Upper lobe of left lung (tissue), 6 donors: ENCODE measurements around the gene PPP1R3C. TPM values are rescaled to one million over a fixed set of nuclear protein-coding genes. Genes with fewer than 3 reads are reported as not detected.

Experiments
- ATAC-seq, 2 donors: fragments of 200-7000 bp; cut with Tn5 transposase; one replicate each; pipeline ENCODE4 v1.9.1; 2022; ENCODE audit warnings: mild to moderate bottlenecking in 2 of 2, moderate library complexity in 2 of 2; ENCODE audit not compliant: low FRiP score in 2 of 2
- DNase-seq, 2 donors: peaks; one replicate each; pipeline ENCODE4 v3.0.0-alpha.2; 2019 to 2020
- H3K27ac ChIP-seq, 4 donors: fragments of 200-600 bp; sonication (generic); one replicate each; pipeline ENCODE4 v1.5.1; 2016 to 2019
- H3K27me3 ChIP-seq, 4 donors: fragments of 200-600 bp; sonication (generic); one replicate each; pipeline ENCODE4 v1.5.1; 2017 to 2019
- H3K36me3 ChIP-seq, 4 donors: fragments of 200-600 bp; sonication (generic); one replicate each; pipeline ENCODE4 v1.5.1; 2016 to 2019
- H3K4me1 ChIP-seq, 4 donors: fragments of 200-600 bp; sonication (generic); one replicate each; pipeline ENCODE4 v1.5.1; 2018 to 2019
- H3K4me3 ChIP-seq, 4 donors: fragments of 200-600 bp; sonication (generic); one replicate each; pipeline ENCODE4 v1.5.1; 2017 to 2019; ENCODE audit warnings: mild to moderate bottlenecking in 2 of 4, moderate library complexity in 1 of 4
- H3K9me3 ChIP-seq, 4 donors: fragments of 200-600 bp; sonication (generic); one replicate each; pipeline ENCODE4 v1.5.1; 2018 to 2019
- EP300 ChIP-seq, 4 donors: sonication (generic); formaldehyde crosslinking; IDR thresholded peaks; one replicate each; pipeline ENCODE4 v1.5.1; 2017; ENCODE audit warnings: antibody characterized with exemption in 4 of 4, control low read depth in 2 of 4
- POLR2A ChIP-seq, 4 donors: fragments of 450-650 bp; IDR thresholded peaks; one replicate each; pipeline ENCODE4 v1.5.1; 2016 to 2017; ENCODE audit warnings: antibody characterized with exemption in 4 of 4, mild to moderate bottlenecking in 2 of 4
- POLR2AphosphoS5 ChIP-seq, 2 donors: sonication (generic); formaldehyde crosslinking; IDR thresholded peaks; one replicate each; pipeline ENCODE4 v1.5.1; 2017; ENCODE audit warnings: antibody characterized with exemption in 2 of 2
- WGBS, 2 donors: methylation state at CpG; one replicate each; pipeline ENCODE4 v1.1.5; 2017 to 2018; 5-methylcytosine and 5-hydroxymethylcytosine counted together
- total RNA-seq, 6 donors: library from RNA; depleted of rRNA in 4 of 6; stranded (reverse); fragments of >200 nt in 4 of 6; gene quantifications; one replicate each; pipeline versions ENCODE4 v1.1.0 to v1.2.1, GENCODE V29; 2016 to 2021
- TF ChIP-seq, protein P1 (sequence below), 6 experiments: fragments of 450-650 bp in 4 of 6; fragments of 200-600 bp in 2 of 6; sonication (generic) in 2 of 6; IDR thresholded peaks; one replicate each; pipeline ENCODE4 v1.5.1; 2016 to 2019; ENCODE audit warnings: antibody characterized with exemption in 6 of 6
- donor health status: DM: no; HTN: no; CAD: no; lungs with moderate emphysema.
- donor health status: DM: no; HTN: yes; CAD: no; lungs with severe emphysema.

PPP1R3C gene
- total RNA-seq, 6 donors from 2014 or later: 1.8 to 13.3 (median 10.2) TPM

- no peak for TF ChIP-seq POLR2A (IDR thresholded peaks at IDR 0.05)
- TF ChIP-seq EP300 (IDR thresholded peaks at IDR 0.05): no peak
- TF ChIP-seq, protein P1, sequence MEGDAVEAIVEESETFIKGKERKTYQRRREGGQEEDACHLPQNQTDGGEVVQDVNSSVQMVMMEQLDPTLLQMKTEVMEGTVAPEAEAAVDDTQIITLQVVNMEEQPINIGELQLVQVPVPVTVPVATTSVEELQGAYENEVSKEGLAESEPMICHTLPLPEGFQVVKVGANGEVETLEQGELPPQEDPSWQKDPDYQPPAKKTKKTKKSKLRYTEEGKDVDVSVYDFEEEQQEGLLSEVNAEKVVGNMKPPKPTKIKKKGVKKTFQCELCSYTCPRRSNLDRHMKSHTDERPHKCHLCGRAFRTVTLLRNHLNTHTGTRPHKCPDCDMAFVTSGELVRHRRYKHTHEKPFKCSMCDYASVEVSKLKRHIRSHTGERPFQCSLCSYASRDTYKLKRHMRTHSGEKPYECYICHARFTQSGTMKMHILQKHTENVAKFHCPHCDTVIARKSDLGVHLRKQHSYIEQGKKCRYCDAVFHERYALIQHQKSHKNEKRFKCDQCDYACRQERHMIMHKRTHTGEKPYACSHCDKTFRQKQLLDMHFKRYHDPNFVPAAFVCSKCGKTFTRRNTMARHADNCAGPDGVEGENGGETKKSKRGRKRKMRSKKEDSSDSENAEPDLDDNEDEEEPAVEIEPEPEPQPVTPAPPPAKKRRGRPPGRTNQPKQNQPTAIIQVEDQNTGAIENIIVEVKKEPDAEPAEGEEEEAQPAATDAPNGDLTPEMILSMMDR (IDR thresholded peaks at IDR 0.05): no peak
- TF ChIP-seq POLR2AphosphoS5 (IDR thresholded peaks at IDR 0.05): no peak
- no peaks in the 10 kb centered on the region for H3K27me3 ChIP-seq
- ATAC-seq (no peak), DNase-seq (no peak)
- WGBS, 2 donors: 73 to 92% methylated on average over 4 of the region's 4 CpGs
- no peaks in the 10 kb centered on the region for H3K36me3 ChIP-seq
- H3K4me3 ChIP-seq: no peak overlapping the region
- H3K9me3 ChIP-seq: peaks cover 0 to 8% (median 2%) of the 10 kb centered on the region in 4 donors
- H3K4me1 ChIP-seq: peaks cover 3 to 8% (median 6%) of the 10 kb centered on the region in 4 donors
- H3K27ac ChIP-seq: no peak overlapping the region
Observed at GRCh38 chr10:91602868-91603568, 29.9 kb downstream of the PPP1R3C start.

DNA sequence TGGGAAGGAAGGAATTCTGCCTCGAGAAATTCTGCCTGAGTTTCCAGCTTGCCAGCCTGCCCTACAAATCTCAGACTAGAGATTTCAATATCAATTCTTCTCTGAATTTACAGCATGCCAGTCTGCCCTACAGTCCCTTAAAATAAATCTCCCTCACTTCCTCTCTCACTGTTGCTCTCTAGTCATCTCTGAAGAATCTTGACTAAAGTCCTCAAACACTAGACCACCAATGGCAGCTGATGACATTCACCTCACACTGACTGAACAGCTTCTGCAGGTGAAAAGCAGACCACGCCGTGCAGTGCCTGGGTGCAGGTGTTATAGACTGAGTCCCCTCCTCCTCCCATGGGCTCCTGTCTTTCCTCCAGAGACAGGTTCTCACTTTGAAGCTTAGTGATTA is 30.4 kb downstream of the PPP1R3C start:
- 74 to 85% methylated on average over 3 of the region's 3 CpGs for WGBS, 2 donors
- TF ChIP-seq POLR2A (IDR thresholded peaks at IDR 0.05) (no peak), POLR2AphosphoS5 (IDR thresholded peaks at IDR 0.05) (no peak), EP300 (IDR thresholded peaks at IDR 0.05) (no peak)
- TF ChIP-seq, protein P1 (IDR thresholded peaks at IDR 0.05): no peak
- Histone ChIP-seq H3K4me3 (no peak overlapping the region), H3K27ac (no peak overlapping the region), H3K27me3 (no peaks in the 10 kb centered on the region), H3K36me3 (no peaks in the 10 kb centered on the region), H3K4me1 (peaks cover 3 to 8% (median 4%) of the 10 kb centered on the region in 4 donors), H3K9me3 (peaks cover 0 to 8% (median 2%) of the 10 kb centered on the region in 4 donors)
- no peak for ATAC-seq
- DNase-seq: no peak

- Histone ChIP-seq H3K27ac (no peak overlapping the region), H3K9me3 (peaks cover 0 to 7% (median 2%) of the 10 kb centered on the region in 4 donors), H3K4me3 (no peak overlapping the region), H3K4me1 (peaks cover 4 to 9% (median 7%) of the 10 kb centered on the region in 4 donors), H3K27me3 (no peaks in the 10 kb centered on the region), H3K36me3 (no peaks in the 10 kb centered on the region)
- DNase-seq (no peak), ATAC-seq (no peak)
- WGBS, 2 donors: 72 to 81% methylated on average over 3 to 4 of the region's 4 CpGs
- TF ChIP-seq, protein P1 (IDR thresholded peaks at IDR 0.05): no peak
- TF ChIP-seq EP300 (IDR thresholded peaks at IDR 0.05) (no peak), POLR2AphosphoS5 (IDR thresholded peaks at IDR 0.05) (no peak), POLR2A (IDR thresholded peaks at IDR 0.05) (no peak)
Observed at GRCh38 chr10:91601212-91601611, 31.7 kb downstream of the PPP1R3C start.

- Histone ChIP-seq H3K4me1 (peaks cover 4 to 9% (median 7%) of the 10 kb centered on the region in 4 donors), H3K27me3 (no peaks in the 10 kb centered on the region), H3K36me3 (no peaks in the 10 kb centered on the region), H3K4me3 (no peak overlapping the region), H3K27ac (no peak overlapping the region), H3K9me3 (no peaks in the 10 kb centered on the region)
- TF ChIP-seq POLR2AphosphoS5 (IDR thresholded peaks at IDR 0.05): no peak
- TF ChIP-seq EP300 (IDR thresholded peaks at IDR 0.05): no peak
- no peak for TF ChIP-seq POLR2A (IDR thresholded peaks at IDR 0.05)
- TF ChIP-seq, protein P1 (IDR thresholded peaks at IDR 0.05): no peak
- DNase-seq: no peak
- ATAC-seq: no peak
- WGBS, 2 donors: 84 to 85% methylated on average over 6 of the region's 6 CpGs
Observed at GRCh38 chr10:91598211-91598977, 34.5 kb downstream of the PPP1R3C start.
